HepG2 (cell line): ENCODE results near the gene ATG13. TPM values are rescaled to one million over a fixed set of nuclear protein-coding genes. Genes with fewer than 3 reads are reported as not detected.

Source experiments
- AKAP8 ChIP-seq: sonication (generic); formaldehyde crosslinking; IDR thresholded peaks from 2 replicates; pipeline ENCODE4 v1.5.1; 2020; ENCODE audit warnings: mild to moderate bottlenecking, missing genetic modification reagents
- ATF3 ChIP-seq: sonication (generic); formaldehyde crosslinking; IDR thresholded peaks from 2 replicates; pipeline ENCODE4 v1.4.0; 2020; ENCODE audit warnings: missing genetic modification reagents
- GMEB1 ChIP-seq: sonication (generic); formaldehyde crosslinking; IDR thresholded peaks from 2 replicates; pipeline ENCODE4 v1.5.1; 2020; ENCODE audit warnings: missing genetic modification reagents, mild to moderate bottlenecking, borderline replicate concordance
- HOXD1 ChIP-seq: sonication (generic); formaldehyde crosslinking; IDR thresholded peaks from 2 replicates; pipeline ENCODE4 v1.5.0; 2020; ENCODE audit warnings: missing genetic modification reagents
- NCOA5 ChIP-seq: sonication (generic); formaldehyde crosslinking; IDR thresholded peaks from 2 replicates; pipeline ENCODE4 v1.4.0; 2020; ENCODE audit warnings: missing genetic modification reagents
- NR3C1 ChIP-seq: sonication (generic); formaldehyde crosslinking; IDR thresholded peaks from 2 replicates; pipeline ENCODE4 v1.4.0; 2020; ENCODE audit warnings: missing genetic modification reagents
- POLR2G ChIP-seq: fragments of 200-400 bp; formaldehyde crosslinking; IDR thresholded peaks from 2 replicates; pipeline ENCODE4 v1.6.1; 2018; ENCODE audit warnings: mild to moderate bottlenecking, low read depth, low read length, moderate library complexity
- PRPF4 ChIP-seq: fragments of 200-400 bp; formaldehyde crosslinking; IDR thresholded peaks from 2 replicates; pipeline ENCODE4 v1.6.1; 2016; ENCODE audit warnings: low read length, low read depth; ENCODE audit not compliant: poor library complexity, severe bottlenecking
- SMAD3 ChIP-seq: sonication (generic); formaldehyde crosslinking; IDR thresholded peaks from 2 replicates; pipeline ENCODE4 v1.4.0; 2020; ENCODE audit warnings: missing genetic modification reagents
- TRIM22 ChIP-seq: fragments of 450-650 bp; IDR thresholded peaks from 2 replicates; pipeline ENCODE4 v1.6.1; 2017
- ZBTB1 ChIP-seq: sonication (generic); formaldehyde crosslinking; IDR thresholded peaks from 2 replicates; pipeline ENCODE4 v1.4.0; 2020; ENCODE audit warnings: missing genetic modification reagents, borderline replicate concordance
- ZBTB14 ChIP-seq: sonication (generic); formaldehyde crosslinking; IDR thresholded peaks from 2 replicates; pipeline ENCODE4 v1.4.0; 2020; ENCODE audit warnings: missing genetic modification reagents
- ZKSCAN5 ChIP-seq: sonication (generic); formaldehyde crosslinking; IDR thresholded peaks from 2 replicates; pipeline ENCODE4 v1.5.1; 2020; ENCODE audit warnings: mild to moderate bottlenecking, missing genetic modification reagents
- ZNF121 ChIP-seq: sonication (generic); formaldehyde crosslinking; IDR thresholded peaks from 2 replicates; pipeline ENCODE4 v1.5.0; 2020; ENCODE audit warnings: mild to moderate bottlenecking, missing genetic modification reagents
- ZNF331 ChIP-seq: sonication (generic); formaldehyde crosslinking; IDR thresholded peaks from 2 replicates; pipeline ENCODE4 v1.4.0; 2020; ENCODE audit warnings: missing genetic modification reagents
- ZNF34 ChIP-seq: sonication (generic); formaldehyde crosslinking; IDR thresholded peaks from 2 replicates; pipeline ENCODE4 v1.4.0; 2020; ENCODE audit warnings: mild to moderate bottlenecking, missing genetic modification reagents, borderline replicate concordance
- ZNF605 ChIP-seq: sonication (generic); formaldehyde crosslinking; IDR thresholded peaks from 2 replicates; pipeline ENCODE4 v1.8.0; 2022; ENCODE audit warnings: mild to moderate bottlenecking, missing genetic modification reagents
- ZNF691 ChIP-seq: sonication (generic); formaldehyde crosslinking; IDR thresholded peaks from 2 replicates; pipeline ENCODE4 v1.4.0; 2020; ENCODE audit warnings: missing genetic modification reagents, low read depth, mild to moderate bottlenecking, borderline replicate concordance
- ZNF746 ChIP-seq: sonication (generic); formaldehyde crosslinking; IDR thresholded peaks from 2 replicates; pipeline ENCODE4 v1.8.0; 2022; ENCODE audit warnings: mild to moderate bottlenecking, missing genetic modification reagents
- ZNF788 ChIP-seq: sonication (generic); formaldehyde crosslinking; IDR thresholded peaks from 2 replicates; pipeline ENCODE4 v1.5.0; 2020; ENCODE audit warnings: mild to moderate bottlenecking, missing genetic modification reagents, borderline replicate concordance
- ZXDC ChIP-seq: sonication (generic); formaldehyde crosslinking; IDR thresholded peaks from 2 replicates; pipeline ENCODE4 v1.5.0; 2020; ENCODE audit warnings: mild to moderate bottlenecking, missing genetic modification reagents
- polyA plus RNA-seq, 8 experiments: library from polyadenylated mRNA; depleted of rRNA in 3 of 8; stranded (reverse) in 7 of 8; unstranded in 1 of 8; fragments of >200 nt; fragmentation: Illumina TruSeq in 4 of 8; extraction: Trizol in 4 of 8; gene quantifications; 2 replicates each; pipeline versions ENCODE4 v1.2.1 to v1.2.3, GENCODE V29; 2011 to 2016; ENCODE audit warnings: low read depth in 4 of 8, missing spikeins in 1 of 8, mixed read lengths in 1 of 8; ENCODE audit not compliant: insufficient read depth in 1 of 8
- total RNA-seq, 5 experiments: library from RNA; depleted of rRNA; stranded (reverse); fragments of >200 nt; fragmentation: Illumina TruSeq; extraction: Trizol; gene quantifications; 2 replicates each; pipeline ENCODE4 v1.2.3, GENCODE V29; 2016; ENCODE audit warnings: low read depth in 1 of 5

The ATG13 gene
- total and polyA plus RNA-seq, 2 of the 13 experiments (the other 11 are each of a cell fraction or from before 2014, with no cell fraction given) = 55.0 to 77.3 TPM

- TF ChIP-seq SMAD3 (CRISPR knock-in tag) = peak; percentile 40; the same call in 1 of the 2 replicates
- TF ChIP-seq TRIM22 = no peak
- no peak for TF ChIP-seq AKAP8
- TF ChIP-seq PRPF4 = no peak
- TF ChIP-seq ZNF788 (CRISPR knock-in tag) = peak; percentile 68; the same call in 1 of the 2 replicates
- no peak for TF ChIP-seq NCOA5 (CRISPR knock-in tag)
- peak; percentile 75; the same call in 1 of the 2 replicates for TF ChIP-seq ZNF605
- no peak for TF ChIP-seq NR3C1 (CRISPR knock-in tag)
- no peak for TF ChIP-seq ATF3 (CRISPR knock-in tag)
- 0 out of 2 replicates have a peak, but pooled peaks have one; percentile 10 for TF ChIP-seq POLR2G
- TF ChIP-seq GMEB1 (CRISPR knock-in tag) = no peak
- no peak for TF ChIP-seq HOXD1 (CRISPR knock-in tag)
- no peak for TF ChIP-seq ZNF34
- no peak for TF ChIP-seq ZXDC (CRISPR knock-in tag)
- TF ChIP-seq ZNF121 (CRISPR knock-in tag) = no peak
- TF ChIP-seq ZNF746 (CRISPR knock-in tag) = peak; percentile 75; the same call in 1 of the 2 replicates
- peak; percentile 77; the same call in 1 of the 2 replicates for TF ChIP-seq ZNF331 (CRISPR knock-in tag)
- TF ChIP-seq ZKSCAN5 (CRISPR knock-in tag) = no peak
- no peak for TF ChIP-seq ZBTB1 (CRISPR knock-in tag)
- TF ChIP-seq ZNF691 (CRISPR knock-in tag) = no peak; the same call in 1 of the 2 replicates
- no peak for TF ChIP-seq ZBTB14 (CRISPR knock-in tag)
Observed at GRCh38 chr11:46695345-46696211, 78.2 kb downstream of the ATG13 start (continued).
